PC-9 (cell line): ENCODE results near the gene NPC2. TPM values are rescaled to one million over a fixed set of nuclear protein-coding genes. Genes with fewer than 3 reads are reported as not detected.

Experiments
- BruUV-seq: library from RNA; stranded (reverse); fragments of 400-500 nt; replicated peaks from 2 replicates; lab custom pipeline; 2021; lab: Mats Ljungman, UMichigan
- CTCF ChIA-PET: fragments of 300-600 bp; sonication (Branson Sonifier 250); formaldehyde crosslinking; loops from one replicate; lab custom pipeline; 2022; ENCODE audit warnings: antibody characterized with exemption; lab: Charles Lee
- POLR2A ChIA-PET: fragments of 300-600 bp; sonication (Branson Sonifier 250); formaldehyde crosslinking; loops from one replicate; lab custom pipeline; 2022; ENCODE audit warnings: antibody characterized with exemption; ENCODE audit not compliant: unreplicated experiment; lab: Charles Lee
- DNase-seq, 2 experiments: peaks; one replicate each; pipeline versions ENCODE4 v3.0.0 to v3.0.0-alpha.2; 2015 to 2022; ENCODE audit warnings: mixed read lengths in 1 of 2
- H2AFZ ChIP-seq: fragments of 200-600 bp; sonication (generic); 2 replicates; pipeline ENCODE4 v1.8.1; 2017; ENCODE audit warnings: antibody characterized with exemption
- H3F3A ChIP-seq: fragments of 200-600 bp; sonication (generic); 2 replicates; pipeline ENCODE4 v1.8.1; 2017; ENCODE audit warnings: antibody characterized with exemption, mild to moderate bottlenecking, low read depth; ENCODE audit not compliant: insufficient read depth
- H3K27ac ChIP-seq: fragments of 200-600 bp; sonication (generic); 2 replicates; pipeline ENCODE4 v1.6.1; 2016; ENCODE audit warnings: mixed run types
- H3K27me3 ChIP-seq: fragments of 200-600 bp; sonication (generic); 2 replicates; pipeline ENCODE4 v1.6.1; 2016; ENCODE audit warnings: low read depth, mixed run types; ENCODE audit not compliant: insufficient read depth
- H3K36me3 ChIP-seq: fragments of 200-600 bp; sonication (generic); 2 replicates; pipeline ENCODE4 v1.6.1; 2016; ENCODE audit warnings: low read depth, mixed run types
- H3K4me1 ChIP-seq: fragments of 200-600 bp; sonication (generic); replicated peaks from 2 replicates; pipeline ENCODE4 v1.6.1; 2016; ENCODE audit warnings: mixed run types; ENCODE audit not compliant: insufficient read depth
- H3K4me2 ChIP-seq: fragments of 200-600 bp; sonication (generic); 2 replicates; pipeline ENCODE4 v1.6.1; 2017; ENCODE audit warnings: mixed run types
- H3K4me3 ChIP-seq: fragments of 200-600 bp; sonication (generic); 2 replicates; pipeline ENCODE4 v1.6.1; 2016; ENCODE audit warnings: mixed run types
- H3K79me2 ChIP-seq: fragments of 200-600 bp; sonication (generic); 2 replicates; pipeline ENCODE4 v1.6.1; 2017; ENCODE audit warnings: low read depth, mixed run types
- H3K9me2 ChIP-seq: fragments of 200-600 bp; sonication (generic); 2 replicates; pipeline ENCODE4 v1.8.1; 2017; ENCODE audit warnings: mild to moderate bottlenecking; ENCODE audit not compliant: insufficient read depth
- H3K9me3 ChIP-seq: fragments of 200-600 bp; sonication (generic); 2 replicates; pipeline ENCODE4 v1.8.1; 2016; ENCODE audit warnings: low read depth; ENCODE audit not compliant: insufficient read depth
- H4K20me1 ChIP-seq: fragments of 200-600 bp; sonication (generic); 2 replicates; pipeline ENCODE4 v1.8.1; 2017; ENCODE audit not compliant: insufficient read depth
- EZH2 ChIP-seq: fragments of 200-600 bp; sonication (generic); IDR thresholded peaks from 2 replicates; pipeline ENCODE4 v1.8.0; 2017; ENCODE audit warnings: antibody characterized with exemption, low read depth
- intact Hi-C: fragments of 100-400 bp; cut with micrococcal nuclease; formaldehyde crosslinking; loops from one replicate; pipeline ENCODE4 v1.10.0; 2022; ENCODE audit not compliant: unreplicated experiment
- total RNA-seq: library from RNA; stranded (reverse); gene quantifications from 2 replicates; pipeline ENCODE4 v1.2.3, GENCODE V29; 2021
- TF ChIP-seq, protein P1 (sequence below): fragments of 200-600 bp; sonication (generic); conservative IDR thresholded peaks from 2 replicates; pipeline ENCODE4 v1.6.1; 2017; ENCODE audit warnings: mixed run types, antibody characterized with exemption, mild to moderate bottlenecking, moderate library complexity

The NPC2 gene
- total RNA-seq, 1 experiment from 2014 or later, result 1,010 TPM

DNA sequence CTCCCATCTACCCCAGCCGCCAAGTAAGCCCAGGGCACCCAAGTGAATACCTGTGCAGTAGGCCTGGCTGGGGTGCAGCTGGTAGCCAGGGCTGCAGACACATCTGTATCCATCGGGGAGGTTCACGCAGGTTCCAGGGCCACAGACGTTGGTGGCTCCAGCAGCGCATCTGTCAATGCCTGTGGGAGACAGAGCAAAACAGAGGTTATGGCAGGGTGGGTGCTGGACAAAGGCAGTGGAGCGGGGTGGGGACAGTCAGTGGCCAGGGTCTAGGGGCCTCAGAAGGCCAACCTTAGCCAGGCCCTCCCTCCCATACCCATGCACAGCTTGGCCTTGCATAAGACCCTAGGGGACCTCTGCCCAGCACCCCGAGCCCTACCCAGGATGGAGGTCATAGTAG, 29.6 kb upstream of the NPC2 start:
- Histone ChIP-seq H3K36me3 (peaks cover 8% of the 10 kb centered on the region; the same call in 1 of the 2 replicates), H3K4me1 (no peaks in the 10 kb centered on the region), H3K27ac (no peak overlapping the region), H3K4me2 (no peak overlapping the region), H3K4me3 (no peak overlapping the region), H4K20me1 (no peaks in the 10 kb centered on the region), H3F3A (no peaks in the 10 kb centered on the region), H3K27me3 (no peaks in the 10 kb centered on the region), H3K9me3 (no peaks in the 10 kb centered on the region), H3K79me2 (no peaks in the 10 kb centered on the region), H2AFZ (no peak overlapping the region), H3K9me2 (no peaks in the 10 kb centered on the region)
- intact Hi-C loops, result no loop called here
- DNase-seq, result no peak
- BruUV-seq, result no TSS peak
- no peak for TF ChIP-seq EZH2
- TF ChIP-seq, protein P1, sequence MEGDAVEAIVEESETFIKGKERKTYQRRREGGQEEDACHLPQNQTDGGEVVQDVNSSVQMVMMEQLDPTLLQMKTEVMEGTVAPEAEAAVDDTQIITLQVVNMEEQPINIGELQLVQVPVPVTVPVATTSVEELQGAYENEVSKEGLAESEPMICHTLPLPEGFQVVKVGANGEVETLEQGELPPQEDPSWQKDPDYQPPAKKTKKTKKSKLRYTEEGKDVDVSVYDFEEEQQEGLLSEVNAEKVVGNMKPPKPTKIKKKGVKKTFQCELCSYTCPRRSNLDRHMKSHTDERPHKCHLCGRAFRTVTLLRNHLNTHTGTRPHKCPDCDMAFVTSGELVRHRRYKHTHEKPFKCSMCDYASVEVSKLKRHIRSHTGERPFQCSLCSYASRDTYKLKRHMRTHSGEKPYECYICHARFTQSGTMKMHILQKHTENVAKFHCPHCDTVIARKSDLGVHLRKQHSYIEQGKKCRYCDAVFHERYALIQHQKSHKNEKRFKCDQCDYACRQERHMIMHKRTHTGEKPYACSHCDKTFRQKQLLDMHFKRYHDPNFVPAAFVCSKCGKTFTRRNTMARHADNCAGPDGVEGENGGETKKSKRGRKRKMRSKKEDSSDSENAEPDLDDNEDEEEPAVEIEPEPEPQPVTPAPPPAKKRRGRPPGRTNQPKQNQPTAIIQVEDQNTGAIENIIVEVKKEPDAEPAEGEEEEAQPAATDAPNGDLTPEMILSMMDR, result no peak
- ChIA-PET CTCF (no interaction called here), POLR2A (interaction anchor here (0.6 kb wide), 1 partner anchor 9 kb away, joined by 4 read pairs; no protein-coding TSS in a partner anchor)

DNA sequence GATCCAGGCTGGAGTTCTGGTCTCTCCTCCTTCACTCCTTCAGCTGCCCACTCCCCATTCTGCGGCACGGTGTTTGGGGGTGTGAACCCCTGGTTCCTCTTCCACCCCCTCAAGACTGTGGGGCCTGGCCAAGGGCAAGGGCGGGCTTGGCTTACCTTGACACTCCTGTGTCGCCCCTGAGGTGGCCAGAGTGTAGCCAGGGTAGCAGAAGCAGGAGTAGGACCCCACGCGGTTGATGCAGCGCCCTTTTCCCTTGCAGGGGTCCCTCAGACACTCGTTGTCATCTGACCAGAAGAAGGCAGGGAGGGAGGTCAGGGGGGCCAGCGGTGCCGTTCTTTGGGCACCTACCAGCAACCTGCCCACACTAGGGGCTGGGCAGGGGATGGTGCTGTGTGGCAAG, 28.7 kb upstream of the NPC2 start:
- Histone ChIP-seq H2AFZ (no peak overlapping the region), H3F3A (no peaks in the 10 kb centered on the region), H3K4me3 (no peak overlapping the region), H3K27ac (no peak overlapping the region), H3K4me1 (peaks cover 5% of the 10 kb centered on the region; the same call in 1 of the 2 replicates), H3K9me2 (no peaks in the 10 kb centered on the region), H3K36me3 (peaks cover 12% of the 10 kb centered on the region; the same call in 1 of the 2 replicates), H3K79me2 (no peaks in the 10 kb centered on the region), H3K9me3 (no peaks in the 10 kb centered on the region), H3K4me2 (no peak overlapping the region), H3K27me3 (no peaks in the 10 kb centered on the region), H4K20me1 (no peaks in the 10 kb centered on the region)
- POLR2A ChIA-PET, result interaction anchor here (0.6 kb wide), 1 partner anchor 10 kb away, joined by 4 read pairs; no protein-coding TSS in a partner anchor
- no peak for TF ChIP-seq EZH2
- TF ChIP-seq, protein P1, result no peak
- CTCF ChIA-PET, result no interaction called here
- no peak for DNase-seq
- BruUV-seq, result no TSS peak
- intact Hi-C loops, result no loop called here

DNA sequence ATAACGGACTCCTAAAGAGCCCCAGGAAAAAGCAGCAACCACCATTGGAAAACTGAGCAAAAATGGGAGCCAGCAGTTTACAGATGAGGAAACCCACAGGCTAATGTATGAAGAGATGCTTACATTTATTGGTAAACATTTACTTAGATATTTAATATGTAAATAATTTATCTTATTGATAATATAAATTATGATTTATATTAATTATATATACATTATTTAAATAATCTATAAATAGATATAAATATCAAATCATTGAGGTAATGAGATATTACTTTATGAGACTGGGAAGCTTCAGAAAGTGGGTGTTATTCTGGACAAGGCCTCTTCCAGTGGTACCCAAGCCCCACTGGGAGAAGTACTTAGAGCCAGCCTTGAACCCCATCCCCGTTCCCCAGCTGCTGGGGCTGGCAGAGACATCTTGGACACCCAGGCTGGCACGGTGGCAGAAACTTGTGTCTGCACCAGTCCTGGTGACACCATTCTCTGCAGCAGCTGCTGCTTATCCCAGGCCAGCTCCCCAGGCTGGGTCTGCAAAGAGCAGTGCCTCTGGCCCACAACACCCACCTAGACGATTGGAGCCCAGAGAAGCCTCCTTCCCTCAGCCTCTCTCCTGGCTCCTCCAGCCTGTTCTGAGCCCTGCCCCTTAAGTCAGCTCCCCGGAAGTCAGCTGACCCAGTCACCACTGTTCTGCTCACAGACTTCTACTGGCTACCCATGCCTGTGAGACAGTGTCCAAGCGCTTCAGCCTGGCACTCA, 26.4 kb upstream of the NPC2 start:
- Histone ChIP-seq H3K79me2 (no peaks in the 10 kb centered on the region), H3K27ac (no peak overlapping the region), H3K4me1 (peaks cover 8% of the 10 kb centered on the region; the same call in 1 of the 2 replicates), H3K4me3 (no peak overlapping the region), H3K9me2 (no peaks in the 10 kb centered on the region), H3K4me2 (no peak overlapping the region), H3K9me3 (no peaks in the 10 kb centered on the region), H2AFZ (no peak overlapping the region), H3K27me3 (no peaks in the 10 kb centered on the region), H3K36me3 (peaks cover 12% of the 10 kb centered on the region; the same call in 1 of the 2 replicates), H4K20me1 (no peaks in the 10 kb centered on the region), H3F3A (no peaks in the 10 kb centered on the region)
- TF ChIP-seq EZH2, result no peak
- TF ChIP-seq, protein P1, result no peak
- intact Hi-C loops, result no loop called here
- BruUV-seq, result no TSS peak
- no peak for DNase-seq
- POLR2A ChIA-PET, result interaction anchor here (0.6 kb wide), 2 partner anchors 53 to 205 kb away, joined by 3 read pairs; no protein-coding TSS in a partner anchor
- CTCF ChIA-PET, result interaction anchor here (0.6 kb wide), 1 partner anchor 409 kb away, joined by 3 read pairs; no protein-coding TSS in a partner anchor
